22Rv1 (cell line): ENCODE results near the gene SRD5A3.

Experiments used
- ZFX ChIP-seq: fragments of 450-650 bp; IDR thresholded peaks from 2 replicates; pipeline ENCODE4 v1.6.1; 2017; ENCODE audit warnings: antibody characterized with exemption, borderline replicate concordance
- TF ChIP-seq, protein P1 (sequence below): fragments of 450-650 bp; IDR thresholded peaks from 2 replicates; pipeline ENCODE4 v1.5.1; 2017; ENCODE audit warnings: mild to moderate bottlenecking

DNA sequence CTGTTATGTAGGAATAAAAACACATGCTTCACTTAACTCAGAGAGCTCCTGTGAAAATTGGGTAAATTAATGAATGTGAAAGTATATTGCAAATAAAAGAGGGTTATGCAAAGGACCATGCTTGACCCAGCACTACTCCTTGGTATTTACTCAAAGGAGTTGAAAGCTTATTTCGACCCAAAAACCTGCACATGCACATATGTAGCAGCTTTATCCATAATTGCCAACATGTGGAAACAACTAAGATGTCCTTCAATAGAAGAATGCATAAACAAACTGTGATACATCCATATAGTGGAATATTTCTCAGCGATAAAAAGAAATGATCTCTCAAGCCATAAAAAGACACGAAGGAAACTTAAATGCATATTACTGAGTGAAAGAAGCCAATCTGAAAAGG, 41.7 kb upstream of the SRD5A3 start:
- TF ChIP-seq, protein P1, sequence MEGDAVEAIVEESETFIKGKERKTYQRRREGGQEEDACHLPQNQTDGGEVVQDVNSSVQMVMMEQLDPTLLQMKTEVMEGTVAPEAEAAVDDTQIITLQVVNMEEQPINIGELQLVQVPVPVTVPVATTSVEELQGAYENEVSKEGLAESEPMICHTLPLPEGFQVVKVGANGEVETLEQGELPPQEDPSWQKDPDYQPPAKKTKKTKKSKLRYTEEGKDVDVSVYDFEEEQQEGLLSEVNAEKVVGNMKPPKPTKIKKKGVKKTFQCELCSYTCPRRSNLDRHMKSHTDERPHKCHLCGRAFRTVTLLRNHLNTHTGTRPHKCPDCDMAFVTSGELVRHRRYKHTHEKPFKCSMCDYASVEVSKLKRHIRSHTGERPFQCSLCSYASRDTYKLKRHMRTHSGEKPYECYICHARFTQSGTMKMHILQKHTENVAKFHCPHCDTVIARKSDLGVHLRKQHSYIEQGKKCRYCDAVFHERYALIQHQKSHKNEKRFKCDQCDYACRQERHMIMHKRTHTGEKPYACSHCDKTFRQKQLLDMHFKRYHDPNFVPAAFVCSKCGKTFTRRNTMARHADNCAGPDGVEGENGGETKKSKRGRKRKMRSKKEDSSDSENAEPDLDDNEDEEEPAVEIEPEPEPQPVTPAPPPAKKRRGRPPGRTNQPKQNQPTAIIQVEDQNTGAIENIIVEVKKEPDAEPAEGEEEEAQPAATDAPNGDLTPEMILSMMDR = no peak
- TF ChIP-seq ZFX = no peak
